Mesodermal cell (in vitro differentiated cells): ENCODE measurements around the gene C18orf32. TPM values are rescaled to one million over a fixed set of nuclear protein-coding genes. Genes with fewer than 3 reads are reported as not detected.
A peak's percentile ranks its signal among the peaks of the same experiment; 100 is the strongest.
"Not testable (repeated sequence)": the region's sequence is repeated elsewhere in the genome, so short reads cannot be mapped to it uniquely, and the experiment has no call there.

Experiments used
- H3K27ac ChIP-seq: 2 replicates; pipeline ENCODE4 v1.7.0; 2013; ENCODE audit warnings: mild to moderate bottlenecking, low read depth, low read length, moderate library complexity; ENCODE audit not compliant: severe bottlenecking
- H3K36me3 ChIP-seq: 2 replicates; pipeline ENCODE4 v1.7.1; 2013; ENCODE audit warnings: mild to moderate bottlenecking, low read length, moderate library complexity; ENCODE audit not compliant: control insufficient read depth, insufficient read depth
- H3K4me1 ChIP-seq: one replicate; pipeline ENCODE4 v1.7.1; 2013; ENCODE audit warnings: mild to moderate bottlenecking, low read length; ENCODE audit not compliant: insufficient read depth, control insufficient read depth, poor library complexity, severe bottlenecking
- H3K4me3 ChIP-seq: 2 replicates; pipeline ENCODE4 v1.7.0; 2013; ENCODE audit warnings: low read length, control low read depth, mild to moderate bottlenecking; ENCODE audit not compliant: insufficient read depth, poor library complexity, severe bottlenecking; ENCODE audit errors: extremely low read depth
- H3K9me3 ChIP-seq: 2 replicates; pipeline ENCODE4 v1.7.1; 2013; ENCODE audit warnings: mild to moderate bottlenecking, low read length, moderate library complexity; ENCODE audit not compliant: control insufficient read depth
- WGBS, 2 experiments: methylation state at CpG; one replicate each; pipeline ENCODE4 v1.1.5; 2013; ENCODE audit warnings: missing lambda C conversion rate in 2 of 2; ENCODE audit not compliant: insufficient coverage in 2 of 2; 5-methylcytosine and 5-hydroxymethylcytosine counted together
- polyA plus RNA-seq, 2 experiments: library from polyadenylated mRNA; stranded (reverse); fragments of 50-300 nt; gene quantifications; one replicate each; pipeline ENCODE4 v1.2.3, GENCODE V29; 2013

Gene C18orf32
- polyA plus RNA-seq (2013, experiment 1 of 2), result 37.7 TPM
- polyA plus RNA-seq (2013, experiment 2 of 2), result 45.8 TPM

- H3K9me3 ChIP-seq, result no peaks in the 10 kb centered on the region
- H3K27ac ChIP-seq, result peak within 1 kb of the TSS; percentile 71
- 5 to 6% methylated on average over 56 to 59 of the region's 69 CpGs for WGBS, 2 experiments
- peaks cover 70% of the 10 kb centered on the region for H3K36me3 ChIP-seq
- peak within 1 kb of the TSS; percentile 76 for H3K4me3 ChIP-seq
- peaks cover 21% of the 10 kb centered on the region for H3K4me1 ChIP-seq
These were observed at the start of gene C18orf32 for GRCh38 chr18:49486953-49487710. C18orf32 (minus strand) TSS chr18:49487234; CDS start chr18:49483748, 3,486 bp downstream.

GRCh38 chr18:49534846-49535601 lies 48.0 kb upstream of the C18orf32 start:
- Histone ChIP-seq H3K4me1 (peaks cover 3% of the 10 kb centered on the region), H3K36me3 (no peaks in the 10 kb centered on the region), H3K9me3 (peaks cover 4% of the 10 kb centered on the region), H3K4me3 (no peak overlapping the region), H3K27ac (no peak overlapping the region)
- no CpG with 5 or more reads among the region's 1 CpG for WGBS, 2 experiments

GRCh38 chr18:49531678-49532153 lies 44.7 kb upstream of the C18orf32 start:
- H3K36me3 ChIP-seq, result no peaks in the 10 kb centered on the region
- H3K4me3 ChIP-seq, result no peak overlapping the region
- WGBS, 2 experiments, result 88% methylated on average over 7 of the region's 10 CpGs; no CpG with 5 or more reads in 1 of the 2 experiments
- H3K27ac ChIP-seq, result no peak overlapping the region
- H3K4me1 ChIP-seq, result peaks cover 6% of the 10 kb centered on the region
- peaks cover 6% of the 10 kb centered on the region for H3K9me3 ChIP-seq

DNA sequence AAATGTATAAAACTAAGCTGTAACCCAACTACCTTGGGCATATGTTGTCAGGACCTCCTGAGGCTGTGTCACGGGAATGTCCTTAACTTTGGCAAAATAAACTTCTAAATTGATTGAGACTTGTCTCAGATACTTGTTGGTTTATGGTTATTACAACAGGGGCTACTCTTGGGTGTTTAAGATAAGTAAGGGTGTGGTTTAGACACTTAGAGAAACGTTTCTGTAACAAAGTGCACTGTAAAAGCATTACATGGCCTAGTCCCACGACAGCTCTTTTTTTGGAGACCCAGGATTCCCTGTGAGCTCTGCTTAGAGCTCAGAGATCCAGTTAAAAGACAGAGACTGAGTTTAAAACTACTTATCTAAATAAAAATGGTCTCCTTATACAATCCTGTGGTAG lies 42.6 kb upstream of the C18orf32 start:
- Histone ChIP-seq H3K36me3 (no peaks in the 10 kb centered on the region), H3K9me3 (peaks cover 9% of the 10 kb centered on the region), H3K27ac (no peak overlapping the region), H3K4me1 (peaks cover 6% of the 10 kb centered on the region), H3K4me3 (no peak overlapping the region)
- 95 to 97% methylated on average over 3 of the region's 3 CpGs for WGBS, 2 experiments

- peaks cover 6% of the 10 kb centered on the region for H3K4me1 ChIP-seq
- no peaks in the 10 kb centered on the region for H3K36me3 ChIP-seq
- no peak overlapping the region for H3K27ac ChIP-seq
- H3K4me3 ChIP-seq, result no peak overlapping the region
- H3K9me3 ChIP-seq, result peaks cover 6% of the 10 kb centered on the region
- 75 to 81% methylated on average over 6 to 7 of the region's 8 CpGs for WGBS, 2 experiments
These were observed 40.7 kb upstream of the C18orf32 start for GRCh38 chr18:49527631-49528327.

- WGBS, 2 experiments, result no CpG with 5 or more reads among the region's 2 CpGs
- no peaks in the 10 kb centered on the region for H3K36me3 ChIP-seq
- no peak overlapping the region for H3K27ac ChIP-seq
- H3K4me3 ChIP-seq, result no peak overlapping the region
- H3K9me3 ChIP-seq, result peaks cover 6% of the 10 kb centered on the region
- H3K4me1 ChIP-seq, result peaks cover 6% of the 10 kb centered on the region
These were observed 38.9 kb upstream of the C18orf32 start for GRCh38 chr18:49525981-49526380.

GRCh38 chr18:49524951-49525350 lies 37.9 kb upstream of the C18orf32 start:
- Histone ChIP-seq H3K9me3 (peaks cover 5% of the 10 kb centered on the region), H3K36me3 (no peaks in the 10 kb centered on the region), H3K27ac (peak overlapping the region; percentile 24), H3K4me1 (peaks cover 6% of the 10 kb centered on the region), H3K4me3 (no peak overlapping the region)
- no CpG with 5 or more reads among the region's 2 CpGs for WGBS, 2 experiments

DNA sequence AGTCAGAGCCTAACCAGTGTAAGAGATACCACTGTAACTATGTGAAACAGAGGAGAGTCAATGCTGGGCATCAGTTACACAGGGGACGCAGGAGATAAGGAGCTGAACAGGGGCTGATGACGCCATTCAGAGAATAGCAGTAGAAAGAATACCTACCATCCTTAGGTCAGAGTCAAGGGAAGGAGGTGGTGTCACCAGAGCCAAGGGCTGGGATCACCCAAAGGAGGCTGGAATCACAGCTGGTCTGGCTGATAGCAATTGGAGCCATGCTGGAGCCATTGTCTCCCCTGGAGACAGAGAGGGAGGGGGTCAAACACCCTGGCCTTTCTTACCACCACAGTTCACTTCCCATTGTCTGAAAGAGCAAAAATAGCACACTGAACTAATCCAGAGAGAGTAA lies 37.3 kb upstream of the C18orf32 start:
- peaks cover 6% of the 10 kb centered on the region for H3K4me1 ChIP-seq
- H3K27ac ChIP-seq, result peak overlapping the region; percentile 24
- H3K36me3 ChIP-seq, result no peaks in the 10 kb centered on the region
- peaks cover 3% of the 10 kb centered on the region for H3K9me3 ChIP-seq
- H3K4me3 ChIP-seq, result no peak overlapping the region
- 83 to 93% methylated on average over 1 to 2 of the region's 2 CpGs for WGBS, 2 experiments

- not testable (repeated sequence) for H3K36me3 ChIP-seq, H3K4me3 ChIP-seq, H3K9me3 ChIP-seq, H3K27ac ChIP-seq, H3K4me1 ChIP-seq
- 87 to 100% methylated on average over 2 to 5 of the region's 7 CpGs for WGBS, 2 experiments
These were observed 36.6 kb upstream of the C18orf32 start for GRCh38 chr18:49523580-49524093.

DNA sequence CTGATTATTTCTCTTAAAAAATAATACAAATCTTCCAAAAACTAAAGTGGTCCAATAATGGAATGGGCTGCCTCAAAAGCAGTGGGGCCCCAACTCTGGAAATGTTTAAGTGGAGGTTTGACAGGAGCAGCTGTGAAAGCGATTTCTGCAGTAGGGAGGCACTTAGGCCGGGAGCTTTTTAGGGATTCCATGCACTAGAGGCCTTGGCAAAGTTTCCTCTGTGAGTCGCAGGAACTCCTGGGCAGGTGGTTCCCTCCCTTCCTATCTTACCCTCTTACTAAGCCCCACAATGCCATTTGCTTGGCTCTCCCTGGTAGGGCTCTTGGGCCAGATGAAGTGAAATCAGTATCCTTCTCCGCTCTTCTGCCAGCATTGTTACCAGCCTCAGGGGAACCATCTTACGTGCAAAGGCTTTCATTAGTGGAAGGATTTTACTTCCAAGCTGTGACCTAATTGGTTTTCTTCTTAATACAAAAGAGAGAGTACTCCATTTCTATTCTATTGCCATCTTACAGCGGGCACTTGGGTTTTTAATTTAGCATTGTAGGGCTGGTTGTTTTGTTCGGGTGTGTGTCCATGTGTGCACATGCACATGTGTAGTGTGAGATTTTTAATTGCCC lies 34.3 kb upstream of the C18orf32 start:
- 65 to 86% methylated on average over 3 of the region's 7 CpGs for WGBS, 2 experiments
- H3K27ac ChIP-seq, result no peak overlapping the region
- H3K4me1 ChIP-seq, result peaks cover 3% of the 10 kb centered on the region
- no peaks in the 10 kb centered on the region for H3K36me3 ChIP-seq
- peaks cover 3% of the 10 kb centered on the region for H3K9me3 ChIP-seq
- H3K4me3 ChIP-seq, result no peak overlapping the region
